Hematopoietic multipotent progenitor cell treated with erythropoietin and hydrocortisone succinate and interleukin-3 and kit ligand, for 8 days (in vitro differentiated cells): ENCODE measurements around the gene CUL9.
"Not testable (repeated sequence)": the region's sequence is repeated elsewhere in the genome, so short reads cannot be mapped to it uniquely, and the experiment has no call there.

ENCODE experiments used
- DNase-seq: peaks from one replicate; pipeline ENCODE4 v3.0.0-alpha.2; 2015

The CUL9 gene

GRCh38 chr6:43181942-43182860 lies at the start of gene CUL9:
Gene CUL9, plus strand, starts transcription at chr6:43182196. Its CDS starts 2,115 bp downstream, at chr6:43184311.
- peak; percentile 79 for DNase-seq

- no peak for DNase-seq
Observed at GRCh38 chr6:43138267-43138666, 43.7 kb upstream of the CUL9 start.

DNA sequence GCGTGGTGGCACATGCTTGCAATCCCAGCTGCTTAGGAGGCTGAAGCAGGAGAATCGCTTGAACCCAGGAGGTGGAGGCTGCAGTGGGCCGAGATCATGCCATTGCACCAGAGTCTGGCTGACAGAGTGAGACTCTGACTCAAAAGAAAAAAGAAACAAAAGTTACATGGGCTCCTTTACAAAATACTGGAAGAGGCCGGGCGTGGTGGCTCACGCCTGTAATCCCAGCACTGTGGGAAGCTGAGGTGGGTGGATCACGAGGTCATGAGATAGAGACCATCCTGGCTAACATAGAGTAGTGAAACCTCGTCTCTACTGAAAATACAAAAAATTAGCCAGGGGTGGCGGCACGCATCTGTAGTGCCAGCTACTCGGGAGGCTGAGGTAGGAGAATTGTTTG lies 42.0 kb upstream of the CUL9 start:
- not testable (repeated sequence) for DNase-seq

DNA sequence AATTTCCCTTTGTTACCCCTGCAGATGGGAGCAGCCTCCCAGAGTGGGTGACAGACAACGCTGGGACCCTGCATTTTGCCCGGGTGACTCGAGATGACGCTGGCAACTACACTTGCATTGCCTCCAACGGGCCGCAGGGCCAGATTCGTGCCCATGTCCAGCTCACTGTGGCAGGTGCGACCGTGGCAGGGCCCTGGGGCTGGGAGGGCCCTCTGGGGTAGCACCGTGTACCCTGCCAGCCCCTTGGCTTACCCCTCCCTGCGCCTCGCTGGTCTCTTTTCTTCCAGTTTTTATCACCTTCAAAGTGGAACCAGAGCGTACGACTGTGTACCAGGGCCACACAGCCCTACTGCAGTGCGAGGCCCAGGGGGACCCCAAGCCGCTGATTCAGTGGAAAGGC lies 40.4 kb upstream of the CUL9 start:
- no peak for DNase-seq

- DNase-seq: no peak
Observed at GRCh38 chr6:43142101-43142500, 39.9 kb upstream of the CUL9 start.

- DNase-seq: peak; percentile 72
Observed at GRCh38 chr6:43143235-43144128, 38.5 kb upstream of the CUL9 start.

DNA sequence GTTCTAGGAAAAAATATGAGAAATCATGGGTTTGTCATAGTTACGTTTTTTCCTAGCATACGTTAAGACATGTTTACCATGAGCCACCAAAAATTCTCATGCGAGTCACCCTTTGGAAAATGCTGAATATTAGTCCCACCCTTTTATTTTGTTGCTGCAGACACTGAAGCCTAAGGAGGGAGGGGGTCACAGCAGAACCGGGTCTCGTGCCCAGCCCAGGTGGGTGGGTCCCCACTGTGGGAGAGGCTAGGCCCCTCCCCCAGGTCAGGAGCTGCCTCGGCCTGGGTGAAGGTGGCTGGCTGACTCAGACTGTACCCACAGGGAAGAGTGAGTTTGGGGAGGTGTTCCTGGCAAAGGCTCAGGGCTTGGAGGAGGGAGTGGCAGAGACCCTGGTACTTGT lies 37.1 kb upstream of the CUL9 start:
- DNase-seq: no peak

- DNase-seq: no peak
Observed at GRCh38 chr6:43146261-43146660, 35.7 kb upstream of the CUL9 start.

DNA sequence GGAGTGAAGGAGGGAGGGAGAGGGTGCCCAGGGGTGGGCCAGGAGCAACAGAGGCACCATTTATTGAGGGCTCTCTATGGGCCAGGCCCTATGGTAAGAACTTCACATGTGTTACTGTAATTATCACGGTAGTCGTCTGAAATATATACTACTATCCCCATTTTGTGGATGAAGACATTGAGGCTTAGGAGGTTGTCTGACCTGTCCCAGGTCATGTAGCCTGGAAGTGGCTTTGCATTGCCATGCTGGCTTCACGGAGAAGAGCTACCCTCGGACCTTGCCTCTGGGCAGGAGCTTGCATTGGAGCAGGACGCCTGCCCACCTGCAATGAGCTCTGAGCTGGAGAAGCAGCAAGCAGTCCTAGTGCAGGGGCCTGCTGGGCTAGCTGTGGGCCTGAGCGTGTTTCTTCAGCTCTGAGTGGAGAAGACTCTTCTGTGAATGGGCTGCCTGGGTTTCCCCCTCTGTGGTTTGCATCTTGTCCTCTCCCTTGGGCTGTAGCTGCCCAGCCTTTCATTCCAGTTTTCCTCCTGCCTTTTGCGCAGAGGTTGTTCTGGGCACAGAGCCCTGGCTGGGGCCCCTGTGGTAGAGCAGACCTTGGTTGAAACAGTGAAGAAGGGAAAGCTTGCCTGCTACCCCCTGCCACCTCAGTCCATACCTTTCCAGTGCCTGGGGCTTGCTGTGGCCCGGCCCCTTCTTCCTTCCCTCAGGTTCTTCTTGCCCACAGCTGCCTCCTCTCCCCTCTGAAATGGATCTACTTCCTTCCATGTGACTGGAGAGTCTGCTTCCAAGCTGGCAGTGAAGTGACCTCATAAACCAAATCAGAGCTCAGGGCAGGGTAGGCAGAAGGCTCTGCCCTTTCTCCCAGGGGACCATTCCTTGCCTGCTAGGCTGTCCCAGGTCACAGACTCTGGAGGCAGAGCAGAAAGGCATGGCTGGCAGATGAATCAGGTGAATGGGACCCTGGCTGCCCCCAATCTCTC lies 35.0 kb upstream of the CUL9 start:
- no peak for DNase-seq

- no peak for DNase-seq
Observed at GRCh38 chr6:43147691-43148477, 34.1 kb upstream of the CUL9 start.

DNA sequence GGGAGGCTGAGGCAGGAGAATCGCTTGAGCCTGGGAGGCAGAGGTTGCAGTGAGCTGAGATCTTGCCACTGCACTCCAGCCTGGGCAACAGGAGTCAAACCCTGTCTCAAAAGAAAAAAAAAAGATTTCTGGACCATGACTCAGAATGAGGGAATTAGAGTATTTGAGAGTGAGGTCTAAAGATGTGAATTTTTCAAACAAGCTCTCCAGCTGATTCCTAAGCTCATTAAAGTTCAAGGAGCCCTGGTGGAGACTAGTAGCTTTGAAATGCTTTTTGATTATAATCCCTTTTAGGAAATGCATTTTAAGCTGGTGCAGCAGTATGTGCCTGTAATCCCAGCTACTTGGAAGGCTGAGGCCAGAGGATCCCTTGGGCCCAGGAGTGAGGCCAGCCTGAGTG lies 32.7 kb upstream of the CUL9 start:
- no peak for DNase-seq

DNA sequence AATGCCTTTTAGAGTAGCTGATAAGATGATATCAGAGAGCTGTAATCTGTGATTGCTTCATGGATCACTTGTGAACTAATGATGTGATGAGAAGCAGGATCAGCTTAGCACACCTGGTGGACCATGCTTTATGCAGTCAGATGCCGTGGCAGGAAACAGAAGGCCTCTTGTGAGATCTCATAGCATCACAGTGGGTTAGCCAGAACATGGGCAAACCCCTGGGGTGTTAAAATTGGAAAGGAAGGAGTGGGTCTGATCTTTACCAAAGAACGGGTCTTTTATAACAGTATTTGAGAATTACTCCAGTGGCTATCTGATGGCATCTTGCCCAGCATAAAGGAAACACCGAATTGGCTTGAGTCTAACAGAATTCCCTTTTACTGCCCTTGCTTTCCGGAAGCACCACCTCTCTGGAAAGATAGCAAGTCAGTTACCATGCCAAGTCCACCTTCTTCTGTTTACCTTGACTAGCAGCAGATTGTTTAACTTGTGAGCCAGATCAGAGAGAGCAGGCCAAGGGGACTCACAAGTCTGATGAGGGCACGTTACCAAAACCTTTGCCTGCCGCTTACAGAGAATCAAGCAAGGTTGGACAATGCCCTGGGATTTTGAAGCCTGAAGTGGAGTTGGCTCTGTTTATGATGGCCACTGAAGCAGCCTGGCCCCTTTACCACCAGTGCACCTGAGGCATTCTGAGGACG lies 31.8 kb upstream of the CUL9 start:
- no peak for DNase-seq

- DNase-seq: no peak
Observed at GRCh38 chr6:43159599-43159998, 22.4 kb upstream of the CUL9 start.

DNA sequence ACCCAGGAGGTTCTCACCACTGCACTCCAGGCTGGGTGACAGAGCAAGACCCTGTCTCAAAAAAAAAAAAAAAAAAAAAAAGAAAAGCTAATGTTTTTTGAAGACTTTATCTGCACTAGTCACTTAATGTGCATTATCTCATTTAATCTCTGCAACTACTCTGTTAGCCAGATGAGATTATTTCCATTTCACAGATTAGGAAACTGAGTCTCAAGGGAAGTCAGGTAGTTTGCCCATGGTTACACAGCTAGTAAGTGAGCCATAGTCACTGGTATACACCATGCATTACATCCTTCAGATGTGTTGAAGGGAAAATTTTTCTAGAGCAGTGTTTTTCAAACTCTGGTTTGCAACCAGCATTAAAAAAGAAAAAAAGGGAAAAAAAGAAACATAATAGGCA lies 18.1 kb upstream of the CUL9 start:
- no peak for DNase-seq

GRCh38 chr6:43170417-43170930 lies 11.5 kb upstream of the CUL9 start:
- no peak for DNase-seq

DNA sequence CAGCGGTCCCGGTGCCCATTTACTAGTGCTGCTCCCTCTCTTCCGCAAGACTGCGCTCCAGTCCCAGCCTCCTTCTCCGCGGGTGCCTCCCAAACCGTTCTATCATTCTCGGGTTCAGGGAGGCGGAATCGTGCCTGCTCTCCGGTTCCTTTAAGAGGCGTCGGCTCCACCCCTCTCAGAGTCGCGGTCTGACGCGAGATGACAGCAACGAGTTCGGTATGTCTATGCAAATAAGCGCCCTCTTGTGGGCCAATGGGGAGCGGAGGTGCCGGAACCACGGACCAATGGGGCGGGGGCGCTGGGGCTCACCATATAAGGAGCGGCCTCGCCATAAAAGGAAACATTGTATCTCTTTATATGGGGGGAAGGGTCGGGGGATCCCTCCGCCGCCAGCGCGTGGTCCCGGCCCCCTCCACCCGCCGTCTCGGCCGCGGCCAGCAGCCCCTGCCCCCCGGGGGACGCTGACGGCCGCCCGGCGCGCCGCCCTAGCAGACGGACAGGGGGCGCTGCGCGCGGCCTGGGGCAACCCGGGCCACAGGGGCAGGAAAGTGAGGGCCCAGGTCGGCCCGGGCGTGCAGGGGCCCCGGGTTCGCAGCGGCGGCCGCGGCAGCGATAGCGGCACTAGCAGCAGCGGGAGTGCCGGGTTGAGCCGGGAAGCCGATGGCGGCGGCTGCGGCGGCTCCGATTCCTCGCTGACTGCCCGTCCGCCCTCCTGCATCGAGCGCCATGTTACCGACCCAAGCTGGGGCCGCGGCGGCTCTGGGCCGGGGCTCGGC lies 10.9 kb upstream of the CUL9 start, which contains the start of gene SRF:
SRF (plus strand) TSS at position 339 of the 776 bp plus-strand sequence; CDS start at position 727, 388 bp downstream.
- peak; percentile 99 for DNase-seq

DNA sequence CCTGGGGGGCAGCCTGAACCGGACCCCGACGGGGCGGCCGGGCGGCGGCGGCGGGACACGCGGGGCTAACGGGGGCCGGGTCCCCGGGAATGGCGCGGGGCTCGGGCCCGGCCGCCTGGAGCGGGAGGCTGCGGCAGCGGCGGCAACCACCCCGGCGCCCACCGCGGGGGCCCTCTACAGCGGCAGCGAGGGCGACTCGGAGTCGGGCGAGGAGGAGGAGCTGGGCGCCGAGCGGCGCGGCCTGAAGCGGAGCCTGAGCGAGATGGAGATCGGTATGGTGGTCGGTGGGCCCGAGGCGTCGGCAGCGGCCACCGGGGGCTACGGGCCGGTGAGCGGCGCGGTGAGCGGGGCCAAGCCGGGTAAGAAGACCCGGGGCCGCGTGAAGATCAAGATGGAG lies 10.3 kb upstream of the CUL9 start:
- no peak for DNase-seq

DNA sequence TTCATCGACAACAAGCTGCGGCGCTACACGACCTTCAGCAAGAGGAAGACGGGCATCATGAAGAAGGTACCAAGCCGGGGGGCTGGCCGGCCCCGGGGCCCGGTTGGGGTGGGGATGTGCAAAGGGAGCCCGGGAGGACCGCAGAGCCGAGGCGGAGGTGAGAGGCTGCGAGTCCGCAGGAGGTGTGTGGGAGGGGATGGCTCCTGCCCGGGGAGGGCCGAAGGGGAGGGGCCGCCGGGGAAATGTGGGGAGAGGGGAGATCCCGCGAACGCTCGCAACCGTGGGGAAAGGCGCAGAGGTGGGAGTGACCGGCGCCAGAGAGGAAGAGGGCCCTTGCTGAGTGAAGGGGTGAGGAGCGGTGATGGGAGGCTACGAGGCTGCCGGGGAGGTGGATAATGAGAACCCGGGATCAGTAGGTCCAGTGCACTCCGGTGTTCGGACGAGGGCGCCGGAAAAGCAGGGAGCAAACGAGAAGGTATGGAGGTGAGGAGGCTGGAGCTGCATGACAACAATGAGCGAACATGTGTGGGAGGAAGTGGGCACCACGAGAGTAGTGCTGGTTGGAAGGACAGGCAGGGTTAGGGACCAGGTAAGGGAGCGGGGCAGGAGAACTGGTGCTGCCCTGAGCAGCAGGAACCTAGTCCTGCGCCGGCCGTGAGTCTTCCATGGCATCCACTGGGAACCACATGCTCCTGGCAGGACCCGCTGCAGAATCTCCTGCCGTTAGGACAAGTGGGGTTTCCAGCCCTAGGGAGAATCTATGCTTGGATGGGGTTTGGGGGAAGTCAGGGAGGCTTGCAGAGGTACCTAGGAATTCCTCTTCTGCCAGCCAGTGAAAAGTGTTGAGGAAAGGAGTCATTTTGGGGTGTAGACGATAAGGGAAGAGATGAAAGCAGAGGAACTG lies 9.6 kb upstream of the CUL9 start:
- no peak for DNase-seq
